ENCODE results near the gene ADGRL2. TPM values are rescaled to one million over a fixed set of nuclear protein-coding genes. Genes with fewer than 3 reads are reported as not detected.
"Not testable (repeated sequence)": the region's sequence is repeated elsewhere in the genome, so short reads cannot be mapped to it uniquely, and the experiment has no call there.

The ADGRL2 gene
- total RNA-seq, 5 donors from 2014 or later (not counting 1 experiment from before 2014, with no cell fraction given): 0.20 to 0.70 (median 0.55) TPM; not detected in 2

- Mint-ChIP-seq H3K27ac (no peak overlapping the region), H3K36me3 (no peaks in the 10 kb centered on the region), H3K4me1 (no peaks in the 10 kb centered on the region), H3K4me3 (no peak overlapping the region), H3K27me3 (no peaks in the 10 kb centered on the region), H3K9me3 (peaks cover 5 to 7% (median 6%) of the 10 kb centered on the region in 3 donors)
- Histone ChIP-seq H3K4me3 (ENCODE audit: control insufficient read depth in 1 of 2, extremely low read depth in 1 of 2, low read length in 1 of 2) (no peak overlapping the region), H3K27ac (ENCODE audit: low read length) (no peak overlapping the region), H3K27me3 (replicated peaks in 1 of 2; ENCODE audit: control insufficient read depth in 2 of 2, extremely low read depth in 1 of 2, insufficient read depth in 2 of 2, low read length in 1 of 2) (no peaks in the 10 kb centered on the region), H3K36me3 (ENCODE audit: control insufficient read depth in 2 of 2, extremely low read depth in 1 of 2, insufficient read depth in 1 of 2, low read length in 1 of 2) (no peaks in the 10 kb centered on the region), H3K9me3 (no peaks in the 10 kb centered on the region), H3K4me1 (ENCODE audit: control insufficient read depth in 1 of 2, extremely low read depth in 1 of 2, insufficient read depth in 2 of 2, low read length in 2 of 2) (no peaks in the 10 kb centered on the region)
- CTCF ChIA-PET: no interaction called here
- POLR2A ChIA-PET: no interaction called here
- WGBS (ENCODE audit: insufficient coverage): 83% methylated on average over 2 of the region's 4 CpGs
- DNase-seq (no peak), ATAC-seq (replicated peaks in 1 of 4) (no peak)
Observed at GRCh38 chr1:81885291-81885690, 84.6 kb downstream of the ADGRL2 start.

- ATAC-seq (replicated peaks in 1 of 4); H3K36me3 Mint-ChIP-seq; DNase-seq; H3K27me3 ChIP-seq (replicated peaks in 1 of 2; ENCODE audit: control insufficient read depth in 2 of 2, extremely low read depth in 1 of 2, insufficient read depth in 2 of 2, low read length in 1 of 2); H3K9me3 ChIP-seq; H3K4me1 ChIP-seq (ENCODE audit: control insufficient read depth in 1 of 2, extremely low read depth in 1 of 2, insufficient read depth in 2 of 2, low read length in 2 of 2); H3K36me3 ChIP-seq (ENCODE audit: control insufficient read depth in 2 of 2, extremely low read depth in 1 of 2, insufficient read depth in 1 of 2, low read length in 1 of 2); H3K27ac Mint-ChIP-seq; H3K4me3 ChIP-seq (ENCODE audit: control insufficient read depth in 1 of 2, extremely low read depth in 1 of 2, low read length in 1 of 2); H3K4me1 Mint-ChIP-seq; H3K4me3 Mint-ChIP-seq; CTCF ChIA-PET; H3K27me3 Mint-ChIP-seq; POLR2A ChIA-PET; H3K27ac ChIP-seq (ENCODE audit: low read length): not testable (repeated sequence)
- WGBS (ENCODE audit: insufficient coverage): no CpG with 5 or more reads among the region's 6 CpGs
- H3K9me3 Mint-ChIP-seq: peaks cover 6 to 10% (median 6%) of the 10 kb centered on the region in 3 donors
Observed at GRCh38 chr1:81886292-81886691, 85.6 kb downstream of the ADGRL2 start.

- ATAC-seq (replicated peaks in 1 of 4): no peak
- no peak overlapping the region for H3K27ac ChIP-seq (ENCODE audit: low read length)
- H3K27ac Mint-ChIP-seq: no peak overlapping the region
- peaks cover 0 to 8% (median 4%) of the 10 kb centered on the region in 3 donors for H3K9me3 Mint-ChIP-seq
- DNase-seq: no peak
- no peak overlapping the region for H3K4me3 Mint-ChIP-seq
- ChIA-PET POLR2A (interaction anchor here in 1 of 2 donors (0.5 kb wide), 1 partner anchor 120 kb away, joined by 4 read pairs; no protein-coding TSS in a partner anchor), CTCF (no interaction called here)
- no peaks in the 10 kb centered on the region for H3K4me1 Mint-ChIP-seq
- no peaks in the 10 kb centered on the region for H3K36me3 Mint-ChIP-seq
- H3K27me3 Mint-ChIP-seq: no peaks in the 10 kb centered on the region
- no peak overlapping the region for H3K4me3 ChIP-seq (ENCODE audit: control insufficient read depth in 1 of 2, extremely low read depth in 1 of 2, low read length in 1 of 2)
- no peaks in the 10 kb centered on the region for H3K27me3 ChIP-seq (replicated peaks in 1 of 2; ENCODE audit: control insufficient read depth in 2 of 2, extremely low read depth in 1 of 2, insufficient read depth in 2 of 2, low read length in 1 of 2)
- H3K9me3 ChIP-seq: no peaks in the 10 kb centered on the region
- H3K36me3 ChIP-seq (ENCODE audit: control insufficient read depth in 2 of 2, extremely low read depth in 1 of 2, insufficient read depth in 1 of 2, low read length in 1 of 2): no peaks in the 10 kb centered on the region
- no peaks in the 10 kb centered on the region for H3K4me1 ChIP-seq (ENCODE audit: control insufficient read depth in 1 of 2, extremely low read depth in 1 of 2, insufficient read depth in 2 of 2, low read length in 2 of 2)
- WGBS (ENCODE audit: insufficient coverage): 100% methylated on average over 1 of the region's 5 CpGs
Observed at GRCh38 chr1:81887421-81888144, 86.8 kb downstream of the ADGRL2 start.

GRCh38 chr1:81889166-81889565 lies 88.4 kb downstream of the ADGRL2 start:
- DNase-seq (no peak), ATAC-seq (replicated peaks in 1 of 4) (no peak)
- no peak overlapping the region for H3K27ac ChIP-seq (ENCODE audit: low read length)
- no peaks in the 10 kb centered on the region for H3K27me3 Mint-ChIP-seq
- H3K36me3 Mint-ChIP-seq: no peaks in the 10 kb centered on the region
- no peaks in the 10 kb centered on the region for H3K27me3 ChIP-seq (replicated peaks in 1 of 2; ENCODE audit: control insufficient read depth in 2 of 2, extremely low read depth in 1 of 2, insufficient read depth in 2 of 2, low read length in 1 of 2)
- peaks cover 0 to 8% (median 4%) of the 10 kb centered on the region in 3 donors for H3K9me3 Mint-ChIP-seq
- no peaks in the 10 kb centered on the region for H3K4me1 Mint-ChIP-seq
- H3K9me3 ChIP-seq: no peaks in the 10 kb centered on the region
- H3K27ac Mint-ChIP-seq: no peak overlapping the region
- H3K4me3 ChIP-seq (ENCODE audit: control insufficient read depth in 1 of 2, extremely low read depth in 1 of 2, low read length in 1 of 2): no peak overlapping the region
- no peaks in the 10 kb centered on the region for H3K36me3 ChIP-seq (ENCODE audit: control insufficient read depth in 2 of 2, extremely low read depth in 1 of 2, insufficient read depth in 1 of 2, low read length in 1 of 2)
- no peaks in the 10 kb centered on the region for H3K4me1 ChIP-seq (ENCODE audit: control insufficient read depth in 1 of 2, extremely low read depth in 1 of 2, insufficient read depth in 2 of 2, low read length in 2 of 2)
- H3K4me3 Mint-ChIP-seq: no peak overlapping the region
- WGBS (ENCODE audit: insufficient coverage): 82% methylated on average over 3 of the region's 4 CpGs
- POLR2A ChIA-PET: no interaction called here
- CTCF ChIA-PET: no interaction called here

- no CpG with 5 or more reads among the region's 2 CpGs for WGBS (ENCODE audit: insufficient coverage)
- POLR2A ChIA-PET: no interaction called here
- CTCF ChIA-PET: no interaction called here
Observed at GRCh38 chr1:81894867-81895266, 94.1 kb downstream of the ADGRL2 start.

GRCh38 chr1:81899214-81899821 lies 98.6 kb downstream of the ADGRL2 start:
- no peaks in the 10 kb centered on the region for H3K36me3 Mint-ChIP-seq
- POLR2A ChIA-PET: no interaction called here
- no peaks in the 10 kb centered on the region for H3K4me1 ChIP-seq (ENCODE audit: control insufficient read depth in 1 of 2, extremely low read depth in 1 of 2, insufficient read depth in 2 of 2, low read length in 2 of 2)
- no peaks in the 10 kb centered on the region for H3K36me3 ChIP-seq (ENCODE audit: control insufficient read depth in 2 of 2, extremely low read depth in 1 of 2, insufficient read depth in 1 of 2, low read length in 1 of 2)
- H3K27ac ChIP-seq (ENCODE audit: low read length): no peak overlapping the region
- CTCF ChIA-PET: no interaction called here
- H3K9me3 Mint-ChIP-seq: peaks cover 0 to 10% (median 0%) of the 10 kb centered on the region in 3 donors
- H3K4me3 Mint-ChIP-seq: no peak overlapping the region
- H3K27me3 ChIP-seq (replicated peaks in 1 of 2; ENCODE audit: control insufficient read depth in 2 of 2, extremely low read depth in 1 of 2, insufficient read depth in 2 of 2, low read length in 1 of 2): no peaks in the 10 kb centered on the region
- H3K27me3 Mint-ChIP-seq: no peaks in the 10 kb centered on the region
- H3K27ac Mint-ChIP-seq: no peak overlapping the region
- no peaks in the 10 kb centered on the region for H3K9me3 ChIP-seq
- H3K4me1 Mint-ChIP-seq: no peaks in the 10 kb centered on the region
- DNase-seq (no peak), ATAC-seq (replicated peaks in 1 of 4) (no peak)
- 90% methylated on average over 2 of the region's 5 CpGs for WGBS (ENCODE audit: insufficient coverage)
- no peak overlapping the region for H3K4me3 ChIP-seq (ENCODE audit: control insufficient read depth in 1 of 2, extremely low read depth in 1 of 2, low read length in 1 of 2)

More at GRCh38 chr1:81894867-81895266, 94.1 kb downstream of the ADGRL2 start:
- Histone ChIP-seq H3K4me3 (ENCODE audit: control insufficient read depth in 1 of 2, extremely low read depth in 1 of 2, low read length in 1 of 2) (no peak overlapping the region), H3K27ac (ENCODE audit: low read length) (no peak overlapping the region), H3K27me3 (replicated peaks in 1 of 2; ENCODE audit: control insufficient read depth in 2 of 2, extremely low read depth in 1 of 2, insufficient read depth in 2 of 2, low read length in 1 of 2) (no peaks in the 10 kb centered on the region), H3K9me3 (no peaks in the 10 kb centered on the region), H3K4me1 (ENCODE audit: control insufficient read depth in 1 of 2, extremely low read depth in 1 of 2, insufficient read depth in 2 of 2, low read length in 2 of 2) (no peaks in the 10 kb centered on the region), H3K36me3 (ENCODE audit: control insufficient read depth in 2 of 2, extremely low read depth in 1 of 2, insufficient read depth in 1 of 2, low read length in 1 of 2) (no peaks in the 10 kb centered on the region)
- no peak overlapping the region for H3K4me3 Mint-ChIP-seq
- DNase-seq (no peak), ATAC-seq (replicated peaks in 1 of 4) (no peak)
- no peaks in the 10 kb centered on the region for H3K4me1 Mint-ChIP-seq
- H3K27me3 Mint-ChIP-seq: no peaks in the 10 kb centered on the region
- H3K9me3 Mint-ChIP-seq: peaks cover 0 to 8% (median 5%) of the 10 kb centered on the region in 3 donors
- H3K27ac Mint-ChIP-seq: no peak overlapping the region
- H3K36me3 Mint-ChIP-seq: no peaks in the 10 kb centered on the region

Measured in T-cell (primary cell).